ENCODE measurements around the gene ZBTB12.

DNA sequence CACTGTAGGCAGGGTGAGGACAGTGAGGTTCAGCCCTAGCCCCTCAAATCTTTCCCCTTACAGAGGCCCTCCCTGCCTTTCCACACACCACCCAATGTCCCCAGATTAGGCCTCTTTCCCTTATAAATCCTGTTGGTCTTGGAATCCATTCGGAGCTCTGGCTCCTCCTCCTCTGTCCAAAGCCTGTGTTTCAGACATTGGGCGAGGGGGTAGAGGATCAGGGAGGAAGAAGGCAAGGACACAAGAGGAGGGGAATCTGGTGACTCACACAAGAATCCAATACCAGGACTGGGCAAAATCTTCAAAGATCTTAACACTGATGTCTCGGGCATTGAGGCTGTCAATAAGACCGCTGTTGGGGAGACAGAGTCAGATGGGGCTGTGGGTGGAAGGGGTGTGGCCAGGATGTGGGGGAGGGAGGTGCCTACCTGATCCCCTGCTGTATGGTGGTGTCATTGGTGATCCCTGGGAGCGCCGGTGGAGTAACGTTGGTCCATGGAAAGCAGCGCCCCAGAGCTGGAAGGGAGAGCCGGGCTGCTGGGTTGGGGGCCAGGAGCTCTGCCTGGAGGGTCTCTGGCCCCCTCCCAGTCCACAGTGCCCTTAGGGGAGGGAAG lies 30.7 kb downstream of the ZBTB12 start:
- TF ChIP-seq, protein P1, sequence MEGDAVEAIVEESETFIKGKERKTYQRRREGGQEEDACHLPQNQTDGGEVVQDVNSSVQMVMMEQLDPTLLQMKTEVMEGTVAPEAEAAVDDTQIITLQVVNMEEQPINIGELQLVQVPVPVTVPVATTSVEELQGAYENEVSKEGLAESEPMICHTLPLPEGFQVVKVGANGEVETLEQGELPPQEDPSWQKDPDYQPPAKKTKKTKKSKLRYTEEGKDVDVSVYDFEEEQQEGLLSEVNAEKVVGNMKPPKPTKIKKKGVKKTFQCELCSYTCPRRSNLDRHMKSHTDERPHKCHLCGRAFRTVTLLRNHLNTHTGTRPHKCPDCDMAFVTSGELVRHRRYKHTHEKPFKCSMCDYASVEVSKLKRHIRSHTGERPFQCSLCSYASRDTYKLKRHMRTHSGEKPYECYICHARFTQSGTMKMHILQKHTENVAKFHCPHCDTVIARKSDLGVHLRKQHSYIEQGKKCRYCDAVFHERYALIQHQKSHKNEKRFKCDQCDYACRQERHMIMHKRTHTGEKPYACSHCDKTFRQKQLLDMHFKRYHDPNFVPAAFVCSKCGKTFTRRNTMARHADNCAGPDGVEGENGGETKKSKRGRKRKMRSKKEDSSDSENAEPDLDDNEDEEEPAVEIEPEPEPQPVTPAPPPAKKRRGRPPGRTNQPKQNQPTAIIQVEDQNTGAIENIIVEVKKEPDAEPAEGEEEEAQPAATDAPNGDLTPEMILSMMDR (IDR thresholded peaks at IDR 0.05) = no peak
- no peak for TF ChIP-seq POLR2A (IDR thresholded peaks at IDR 0.05)
- no peak for TF ChIP-seq POLR2AphosphoS5 (IDR thresholded peaks at IDR 0.05)
